ENCODE data around the gene EHD3. TPM values are rescaled to one million over a fixed set of nuclear protein-coding genes. Genes with fewer than 3 reads are reported as not detected.

Gene EHD3
- polyA plus RNA-seq, 1 experiment = 39.8 TPM

- ChIA-PET POLR2A (no interaction called here), CTCF (interaction anchor here (0.6 kb wide), 1 partner anchor 82 kb away, joined by 3 read pairs; no protein-coding TSS in a partner anchor)
- H3K9me3 ChIP-seq (ENCODE audit: control insufficient read depth, insufficient read depth, low read length) = no peaks in the 10 kb centered on the region
- no peak for TF ChIP-seq CTCF (IDR thresholded peaks at IDR 0.05; ENCODE audit: low read depth, low read length)
- no peak overlapping the region for H3K4me3 ChIP-seq (ENCODE audit: low read depth, low read length)
- no peak overlapping the region for H3K27ac ChIP-seq (ENCODE audit: low read depth, low read length)
- no peak for DNase-seq (ENCODE audit: low read depth, low spot score)
- H3K27me3 ChIP-seq (ENCODE audit: control insufficient read depth, insufficient read depth, low read length) = no peaks in the 10 kb centered on the region
Measured at GRCh38 chr2:31251018-31251417, 17.1 kb downstream of the EHD3 start.

- no peaks in the 10 kb centered on the region for H3K27me3 ChIP-seq (ENCODE audit: control insufficient read depth, insufficient read depth, low read length)
- no peaks in the 10 kb centered on the region for H3K9me3 ChIP-seq (ENCODE audit: control insufficient read depth, insufficient read depth, low read length)
- ChIA-PET CTCF (no interaction called here), POLR2A (no interaction called here)
- no peak overlapping the region for H3K4me3 ChIP-seq (ENCODE audit: low read depth, low read length)
- H3K27ac ChIP-seq (ENCODE audit: low read depth, low read length) = no peak overlapping the region
- DNase-seq (ENCODE audit: low read depth, low spot score) = no peak
- no peak for TF ChIP-seq CTCF (IDR thresholded peaks at IDR 0.05; ENCODE audit: low read depth, low read length)
Measured at GRCh38 chr2:31251851-31252250, 17.9 kb downstream of the EHD3 start.

- Histone ChIP-seq H3K27me3 (ENCODE audit: control insufficient read depth, insufficient read depth, low read length) (no peaks in the 10 kb centered on the region), H3K9me3 (ENCODE audit: control insufficient read depth, insufficient read depth, low read length) (no peaks in the 10 kb centered on the region), H3K27ac (ENCODE audit: low read depth, low read length) (no peak overlapping the region), H3K4me3 (ENCODE audit: low read depth, low read length) (no peak overlapping the region)
- CTCF ChIA-PET = interaction anchor here (0.9 kb wide), 1 partner anchor 542 kb away, joined by 3 read pairs; no protein-coding TSS in a partner anchor
- no peak for TF ChIP-seq CTCF (IDR thresholded peaks at IDR 0.05; ENCODE audit: low read depth, low read length)
- POLR2A ChIA-PET = interaction anchor here (0.6 kb wide), 1 partner anchor 26 kb away, joined by 7 read pairs; no protein-coding TSS in a partner anchor
- no peak for DNase-seq (ENCODE audit: low read depth, low spot score)
Measured at GRCh38 chr2:31253356-31254131, 19.6 kb downstream of the EHD3 start.

GRCh38 chr2:31254237-31255203 lies 20.6 kb downstream of the EHD3 start:
- CTCF ChIA-PET = interaction anchor here (1.3 kb wide), 1 partner anchor 543 kb away, joined by 3 read pairs; no protein-coding TSS in a partner anchor
- no peak for TF ChIP-seq CTCF (IDR thresholded peaks at IDR 0.05; ENCODE audit: low read depth, low read length)

More at GRCh38 chr2:31254237-31255203, 20.6 kb downstream of the EHD3 start:
- no peaks in the 10 kb centered on the region for H3K27me3 ChIP-seq (ENCODE audit: control insufficient read depth, insufficient read depth, low read length)
- no peak overlapping the region for H3K27ac ChIP-seq (ENCODE audit: low read depth, low read length)
- no peak overlapping the region for H3K4me3 ChIP-seq (ENCODE audit: low read depth, low read length)
- no peaks in the 10 kb centered on the region for H3K9me3 ChIP-seq (ENCODE audit: control insufficient read depth, insufficient read depth, low read length)
- DNase-seq (ENCODE audit: low read depth, low spot score) = no peak
- POLR2A ChIA-PET = interaction anchor here (0.5 kb wide), 1 partner anchor 10 kb away, joined by 5 read pairs; no protein-coding TSS in a partner anchor
